ENCODE data around the gene SLC8A1.

DNA sequence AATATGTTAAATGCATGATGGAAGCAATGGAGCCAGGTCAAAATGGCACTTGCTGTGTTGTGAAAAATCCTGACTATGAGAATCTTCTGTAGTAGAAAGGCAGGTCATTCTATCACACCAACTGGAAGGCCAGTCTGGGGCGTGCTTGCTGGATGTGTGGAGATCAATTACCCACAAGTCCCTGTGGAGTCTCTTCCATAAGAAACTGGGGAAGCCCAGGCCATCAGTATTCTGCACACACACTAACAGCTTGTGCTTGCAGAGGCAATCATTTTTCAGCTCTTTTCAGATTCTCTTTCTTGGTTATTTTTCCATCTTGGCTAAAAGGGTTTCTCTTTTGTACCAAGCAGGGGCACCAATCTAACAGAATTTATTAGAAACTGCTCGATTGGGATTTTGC lies 190.8 kb downstream of the SLC8A1 start:
- TF ChIP-seq POLR2AphosphoS5 (IDR thresholded peaks at IDR 0.05): no peak
- TF ChIP-seq, protein P1, sequence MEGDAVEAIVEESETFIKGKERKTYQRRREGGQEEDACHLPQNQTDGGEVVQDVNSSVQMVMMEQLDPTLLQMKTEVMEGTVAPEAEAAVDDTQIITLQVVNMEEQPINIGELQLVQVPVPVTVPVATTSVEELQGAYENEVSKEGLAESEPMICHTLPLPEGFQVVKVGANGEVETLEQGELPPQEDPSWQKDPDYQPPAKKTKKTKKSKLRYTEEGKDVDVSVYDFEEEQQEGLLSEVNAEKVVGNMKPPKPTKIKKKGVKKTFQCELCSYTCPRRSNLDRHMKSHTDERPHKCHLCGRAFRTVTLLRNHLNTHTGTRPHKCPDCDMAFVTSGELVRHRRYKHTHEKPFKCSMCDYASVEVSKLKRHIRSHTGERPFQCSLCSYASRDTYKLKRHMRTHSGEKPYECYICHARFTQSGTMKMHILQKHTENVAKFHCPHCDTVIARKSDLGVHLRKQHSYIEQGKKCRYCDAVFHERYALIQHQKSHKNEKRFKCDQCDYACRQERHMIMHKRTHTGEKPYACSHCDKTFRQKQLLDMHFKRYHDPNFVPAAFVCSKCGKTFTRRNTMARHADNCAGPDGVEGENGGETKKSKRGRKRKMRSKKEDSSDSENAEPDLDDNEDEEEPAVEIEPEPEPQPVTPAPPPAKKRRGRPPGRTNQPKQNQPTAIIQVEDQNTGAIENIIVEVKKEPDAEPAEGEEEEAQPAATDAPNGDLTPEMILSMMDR (IDR thresholded peaks at IDR 0.05): no peak
- TF ChIP-seq POLR2A (IDR thresholded peaks at IDR 0.05): no peak
